Liver (tissue), 9 donors: ENCODE results near the gene NKX1-1. TPM values are rescaled to one million over a fixed set of nuclear protein-coding genes. Genes with fewer than 3 reads are reported as not detected.
A peak's percentile ranks its signal among the peaks of the same experiment; 100 is the strongest.

Experiments
- DNase-seq: peaks from one replicate; pipeline ENCODE4 v3.0.0-alpha.2; 2017; ENCODE audit warnings: low spot score
- H3K27ac ChIP-seq, 2 donors: one replicate each; pipeline ENCODE4 v1.7.0; 2013; ENCODE audit warnings: inconsistent platforms in 2 of 2, low read length in 2 of 2, control low read depth in 1 of 2, low read depth in 1 of 2, mild to moderate bottlenecking in 1 of 2
- H3K27me3 ChIP-seq, 4 donors: one replicate each; pipeline versions ENCODE4 v1.6.1 to v1.7.0; 2013; ENCODE audit warnings: low read length in 3 of 4, inconsistent platforms in 1 of 4, mild to moderate bottlenecking in 1 of 4, moderate library complexity in 1 of 4; ENCODE audit not compliant: control insufficient read depth in 4 of 4, insufficient read depth in 4 of 4
- H3K36me3 ChIP-seq, 4 donors: one replicate each; pipeline versions ENCODE4 v1.6.1 to v1.7.0; 2013; ENCODE audit warnings: low read length in 3 of 4, mild to moderate bottlenecking in 3 of 4, low read depth in 1 of 4, moderate library complexity in 1 of 4; ENCODE audit not compliant: control insufficient read depth in 4 of 4, insufficient read depth in 3 of 4
- H3K4me1 ChIP-seq, 4 donors: one replicate each; pipeline versions ENCODE4 v1.6.1 to v1.7.0; 2013; ENCODE audit warnings: low read length in 3 of 4, mild to moderate bottlenecking in 3 of 4, moderate library complexity in 1 of 4; ENCODE audit not compliant: control insufficient read depth in 4 of 4, insufficient read depth in 4 of 4
- H3K4me3 ChIP-seq, 3 donors: one replicate each; pipeline versions ENCODE4 v1.6.1 to v1.7.0; 2013; ENCODE audit warnings: low read length in 3 of 3, control low read depth in 1 of 3, low read depth in 1 of 3, mild to moderate bottlenecking in 1 of 3
- H3K9ac ChIP-seq, 2 donors: one replicate each; pipeline ENCODE4 v1.7.0; 2013; ENCODE audit warnings: low read length in 2 of 2, mild to moderate bottlenecking in 2 of 2, moderate library complexity in 2 of 2, control low read depth in 1 of 2, low read depth in 1 of 2
- H3K9me3 ChIP-seq, 4 donors: one replicate each; pipeline versions ENCODE4 v1.6.1 to v1.7.0; 2013; ENCODE audit warnings: low read length in 3 of 4; ENCODE audit not compliant: control insufficient read depth in 4 of 4
- ATF3 ChIP-seq: IDR thresholded peaks from 2 replicates; pipeline ENCODE4 v1.6.1; 2016; ENCODE audit warnings: antibody characterized with exemption
- CTCF ChIP-seq: fragments of 150-350 bp; IDR thresholded peaks from 2 replicates; pipeline ENCODE4 v1.5.1; 2017; ENCODE audit warnings: improper control_type of control experiment, low read depth, low read length; ENCODE audit not compliant: missing input control
- EGR1 ChIP-seq, 2 donors: IDR thresholded peaks; 2 replicates each; pipeline ENCODE4 v1.6.1; 2016 to 2018; ENCODE audit warnings: antibody characterized with exemption in 2 of 2, low read depth in 2 of 2
- FOXA1 ChIP-seq: IDR thresholded peaks from 2 replicates; pipeline ENCODE4 v1.6.1; 2016; ENCODE audit warnings: antibody characterized with exemption
- FOXA2 ChIP-seq: IDR thresholded peaks from 2 replicates; pipeline ENCODE4 v1.6.1; 2016; ENCODE audit warnings: antibody characterized with exemption
- GABPA ChIP-seq, 2 donors: IDR thresholded peaks in 1 of 2; conservative IDR thresholded peaks in 1 of 2; 2 replicates each; pipeline ENCODE4 v1.6.1; 2016; ENCODE audit warnings: antibody characterized with exemption in 2 of 2, mild to moderate bottlenecking in 1 of 2, moderate library complexity in 1 of 2
- HNF4A ChIP-seq, 2 donors: conservative IDR thresholded peaks; 2 replicates each; pipeline ENCODE4 v1.6.1; 2016; ENCODE audit warnings: antibody characterized with exemption in 2 of 2, mild to moderate bottlenecking in 2 of 2
- HNF4G ChIP-seq: IDR thresholded peaks from 2 replicates; pipeline ENCODE4 v1.6.1; 2016; ENCODE audit warnings: antibody characterized with exemption
- JUND ChIP-seq, 2 donors: IDR thresholded peaks; 2 replicates each; pipeline ENCODE4 v1.6.1; 2016; ENCODE audit warnings: antibody characterized with exemption in 2 of 2
- MAX ChIP-seq: IDR thresholded peaks from 2 replicates; pipeline ENCODE4 v1.6.1; 2016; ENCODE audit warnings: antibody characterized with exemption
- NR2F2 ChIP-seq: IDR thresholded peaks from 2 replicates; pipeline ENCODE4 v1.6.1; 2016; ENCODE audit warnings: antibody characterized with exemption
- RAD21 ChIP-seq, 2 donors: IDR thresholded peaks; 2 replicates each; pipeline ENCODE4 v1.6.1; 2016; ENCODE audit warnings: antibody characterized with exemption in 2 of 2, mild to moderate bottlenecking in 2 of 2
- REST ChIP-seq: IDR thresholded peaks from 2 replicates; pipeline ENCODE4 v1.6.1; 2016; ENCODE audit warnings: antibody characterized with exemption, mild to moderate bottlenecking
- RXRA ChIP-seq, 2 donors: IDR thresholded peaks; 2 replicates each; pipeline ENCODE4 v1.6.1; 2017 to 2018; ENCODE audit warnings: antibody characterized with exemption in 2 of 2, mild to moderate bottlenecking in 1 of 2
- SP1 ChIP-seq: IDR thresholded peaks from 2 replicates; pipeline ENCODE4 v1.6.1; 2018; ENCODE audit warnings: antibody characterized with exemption, mild to moderate bottlenecking
- TAF1 ChIP-seq: conservative IDR thresholded peaks from 2 replicates; pipeline ENCODE4 v1.6.1; 2016; ENCODE audit warnings: antibody characterized with exemption, mild to moderate bottlenecking
- YY1 ChIP-seq: IDR thresholded peaks from 2 replicates; pipeline ENCODE4 v1.6.1; 2016; ENCODE audit warnings: antibody characterized with exemption, mild to moderate bottlenecking
- ZBTB33 ChIP-seq: IDR thresholded peaks from 2 replicates; pipeline ENCODE4 v1.6.1; 2016; ENCODE audit warnings: antibody characterized with exemption
- WGBS: extraction: QIAGEN DNeasy Blood & Tissue Kit; methylation state at CpG from one replicate; pipeline ENCODE4 v1.1.7; 2013; 5-methylcytosine and 5-hydroxymethylcytosine counted together
- polyA plus RNA-seq, 2 donors: library from polyadenylated mRNA; stranded (reverse) in 1 of 2; unstranded in 1 of 2; fragments of 200-250 nt in 1 of 2; fragments of >200 nt in 1 of 2; fragmentation: Nextera tagmentation in 1 of 2; extraction: Ambion mirVana in 1 of 2; gene quantifications; one replicate each; pipeline versions ENCODE4 v1.2.1 to v1.2.3, GENCODE V29; 2013 to 2015
- total RNA-seq, 2 donors: library from RNA; depleted of rRNA; stranded (reverse); fragments of >200 nt; gene quantifications; one replicate each; pipeline ENCODE4 v1.2.3, GENCODE V29; 2014
- donor health status: healthy.
- donor health status: healthy.
- donor health status: healthy.
- donor health status: healthy.
- donor health status: healthy.

The NKX1-1 gene
- total and polyA plus RNA-seq, 4 donors = not detected

- Histone ChIP-seq H3K9me3 (no peaks in the 10 kb centered on the region), H3K9ac (no peak overlapping the region), H3K36me3 (no peaks in the 10 kb centered on the region), H3K27me3 (no peaks in the 10 kb centered on the region), H3K4me3 (no peak overlapping the region), H3K27ac (no peak overlapping the region), H3K4me1 (no peaks in the 10 kb centered on the region)
- peak; percentile 30 for DNase-seq
- TF ChIP-seq FOXA2 (no peak), RXRA (IDR thresholded peaks at IDR 0.05) (no peak), EGR1 (IDR thresholded peaks at IDR 0.05; ENCODE audit: low read depth in 2 of 2) (no peak), NR2F2 (no peak), ATF3 (no peak), HNF4G (no peak), JUND (IDR thresholded peaks at IDR 0.05) (no peak), HNF4A (conservative IDR thresholded peaks at IDR 0.05) (no peak), FOXA1 (no peak), YY1 (no peak), GABPA (IDR thresholded peaks at IDR 0.05 in 1 of 2, conservative IDR thresholded peaks at IDR 0.05 in 1 of 2) (no peak), RAD21 (IDR thresholded peaks at IDR 0.05) (no peak), ZBTB33 (no peak), SP1 (no peak), TAF1 (no peak), CTCF (no peak), MAX (no peak), REST (no peak)
- WGBS = 63% methylated on average over 12 of the region's 12 CpGs
These were observed 43.2 kb upstream of the NKX1-1 start for GRCh38 chr4:1449475-1449832.
